HFFc6 (cell line): ENCODE measurements around the gene GFI1. TPM values are rescaled to one million over a fixed set of nuclear protein-coding genes. Genes with fewer than 3 reads are reported as not detected.

ENCODE experiments used
- DNase-seq: peaks from one replicate; pipeline ENCODE4 v3.0.0-alpha.2; 2018
- H3K27ac Mint-ChIP-seq: 2 replicates; pipeline ENCODE4 v1.8.0; 2020; ENCODE audit warnings: mild to moderate bottlenecking, mixed read lengths
- H3K27me3 Mint-ChIP-seq: 2 replicates; pipeline ENCODE4 v1.8.0; 2021; ENCODE audit warnings: mild to moderate bottlenecking, moderate library complexity, mixed read lengths; ENCODE audit not compliant: insufficient read depth
- H3K36me3 Mint-ChIP-seq: 2 replicates; pipeline ENCODE4 v1.8.0; 2021; ENCODE audit warnings: low read depth, mixed read lengths
- H3K4me1 Mint-ChIP-seq: 2 replicates; pipeline ENCODE4 v1.8.0; 2020; ENCODE audit warnings: low read depth, mixed read lengths
- H3K4me3 Mint-ChIP-seq: 2 replicates; pipeline ENCODE4 v1.8.0; 2020; ENCODE audit warnings: mild to moderate bottlenecking, moderate library complexity, mixed read lengths
- H3K9me3 Mint-ChIP-seq: 2 replicates; pipeline ENCODE4 v1.8.0; 2020; ENCODE audit warnings: mild to moderate bottlenecking, mixed read lengths
- total RNA-seq, 6 experiments: library from RNA; stranded (reverse); fragmentation: NEBNext Ultra II Directional; extraction: Animal tissue kit (Norgen Biotek cat#: 25700); gene quantifications; 2 replicates in 1 of 6; 3 replicates in 5 of 6; pipeline ENCODE4 v1.2.3, GENCODE V29; 2021
- TF ChIP-seq, protein P1 (sequence below): fragments of 200-600 bp; sonication (generic); IDR thresholded peaks from 2 replicates; pipeline ENCODE4 v1.5.0; 2021; ENCODE audit warnings: antibody characterized with exemption, mild to moderate bottlenecking

The GFI1 gene
- total RNA-seq, 6 experiments from 2014 or later = 0.05 to 0.28 (median 0.07) TPM; not detected in 1

GRCh38 chr1:92516574-92516973, 29.8 kb upstream of the GFI1 start:
- H3K4me1 Mint-ChIP-seq = 0 out of 2 replicates have a peak, but pooled peaks cover 4% of the 10 kb centered on the region
- DNase-seq = no peak
- H3K4me3 Mint-ChIP-seq = no peak overlapping the region
- peaks cover 5% of the 10 kb centered on the region; the same call in 1 of the 2 replicates for H3K36me3 Mint-ChIP-seq
- H3K9me3 Mint-ChIP-seq = no peaks in the 10 kb centered on the region
- TF ChIP-seq, protein P1, sequence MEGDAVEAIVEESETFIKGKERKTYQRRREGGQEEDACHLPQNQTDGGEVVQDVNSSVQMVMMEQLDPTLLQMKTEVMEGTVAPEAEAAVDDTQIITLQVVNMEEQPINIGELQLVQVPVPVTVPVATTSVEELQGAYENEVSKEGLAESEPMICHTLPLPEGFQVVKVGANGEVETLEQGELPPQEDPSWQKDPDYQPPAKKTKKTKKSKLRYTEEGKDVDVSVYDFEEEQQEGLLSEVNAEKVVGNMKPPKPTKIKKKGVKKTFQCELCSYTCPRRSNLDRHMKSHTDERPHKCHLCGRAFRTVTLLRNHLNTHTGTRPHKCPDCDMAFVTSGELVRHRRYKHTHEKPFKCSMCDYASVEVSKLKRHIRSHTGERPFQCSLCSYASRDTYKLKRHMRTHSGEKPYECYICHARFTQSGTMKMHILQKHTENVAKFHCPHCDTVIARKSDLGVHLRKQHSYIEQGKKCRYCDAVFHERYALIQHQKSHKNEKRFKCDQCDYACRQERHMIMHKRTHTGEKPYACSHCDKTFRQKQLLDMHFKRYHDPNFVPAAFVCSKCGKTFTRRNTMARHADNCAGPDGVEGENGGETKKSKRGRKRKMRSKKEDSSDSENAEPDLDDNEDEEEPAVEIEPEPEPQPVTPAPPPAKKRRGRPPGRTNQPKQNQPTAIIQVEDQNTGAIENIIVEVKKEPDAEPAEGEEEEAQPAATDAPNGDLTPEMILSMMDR = no peak
- no peak overlapping the region for H3K27ac Mint-ChIP-seq
- no peaks in the 10 kb centered on the region; the same call in 1 of the 2 replicates for H3K27me3 Mint-ChIP-seq

DNA sequence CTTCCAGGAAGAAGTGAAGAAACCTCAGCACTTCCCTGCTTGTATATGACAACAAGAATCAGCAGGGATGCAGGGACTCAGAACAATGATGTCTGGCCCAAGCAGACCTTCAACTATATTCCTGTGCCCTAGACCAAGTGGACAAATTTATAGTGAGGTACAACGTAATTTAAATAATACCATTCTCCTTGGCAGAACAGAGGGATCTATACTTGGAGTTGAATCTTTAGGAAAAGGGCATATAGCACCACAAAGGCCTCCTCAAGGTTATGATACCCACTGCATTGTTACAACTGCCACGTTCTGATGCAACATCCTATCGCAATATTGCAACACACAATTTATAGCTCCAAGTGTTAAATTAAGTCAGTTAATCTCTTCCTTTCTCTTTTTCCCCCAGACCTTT, 29.1 kb upstream of the GFI1 start:
- 0 out of 2 replicates have a peak, but pooled peaks cover 4% of the 10 kb centered on the region for H3K4me1 Mint-ChIP-seq
- no peak overlapping the region for H3K27ac Mint-ChIP-seq
- H3K9me3 Mint-ChIP-seq = no peaks in the 10 kb centered on the region
- H3K4me3 Mint-ChIP-seq = no peak overlapping the region
- TF ChIP-seq, protein P1 = no peak
- peaks cover 5% of the 10 kb centered on the region; the same call in 1 of the 2 replicates for H3K36me3 Mint-ChIP-seq
- H3K27me3 Mint-ChIP-seq = no peaks in the 10 kb centered on the region; the same call in 1 of the 2 replicates
- no peak for DNase-seq

DNA sequence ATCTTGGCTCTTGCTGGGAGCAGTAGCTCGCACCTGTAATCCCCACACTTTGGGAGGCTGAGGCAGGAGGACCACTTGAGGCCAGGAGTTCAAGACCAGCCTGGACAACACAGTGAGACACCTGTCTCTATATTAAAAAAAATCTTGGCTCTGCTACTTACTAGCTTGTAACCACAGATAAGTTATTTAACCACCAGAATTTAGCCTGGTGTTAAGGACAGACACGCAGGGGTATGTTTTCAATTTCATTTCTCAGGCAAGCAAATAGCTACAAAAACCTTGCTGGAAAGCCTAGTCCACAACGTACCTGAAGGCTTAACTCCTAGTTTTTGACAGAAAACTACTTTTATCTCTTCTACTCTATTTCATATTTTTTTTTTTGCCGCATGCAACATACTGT, 24.8 kb upstream of the GFI1 start:
- no peak for DNase-seq
- H3K9me3 Mint-ChIP-seq = no peaks in the 10 kb centered on the region
- TF ChIP-seq, protein P1 = no peak
- 0 out of 2 replicates have a peak, but pooled peaks cover 4% of the 10 kb centered on the region for H3K4me1 Mint-ChIP-seq
- no peak overlapping the region for H3K27ac Mint-ChIP-seq
- no peaks in the 10 kb centered on the region; the same call in 1 of the 2 replicates for H3K27me3 Mint-ChIP-seq
- H3K36me3 Mint-ChIP-seq = peaks cover 5% of the 10 kb centered on the region; the same call in 1 of the 2 replicates
- H3K4me3 Mint-ChIP-seq = no peak overlapping the region

- Mint-ChIP-seq H3K4me1 (peaks cover 14% of the 10 kb centered on the region), H3K36me3 (peaks cover 5% of the 10 kb centered on the region; the same call in 1 of the 2 replicates), H3K4me3 (no peak overlapping the region), H3K27ac (no peak overlapping the region), H3K9me3 (no peaks in the 10 kb centered on the region), H3K27me3 (no peaks in the 10 kb centered on the region)
- DNase-seq = no peak
- TF ChIP-seq, protein P1 = no peak
Observed at GRCh38 chr1:92509619-92510018, 22.9 kb upstream of the GFI1 start.

- Mint-ChIP-seq H3K27me3 (no peaks in the 10 kb centered on the region), H3K27ac (no peak overlapping the region), H3K9me3 (no peaks in the 10 kb centered on the region), H3K36me3 (no peaks in the 10 kb centered on the region), H3K4me3 (no peak overlapping the region), H3K4me1 (peaks cover 31% of the 10 kb centered on the region)
- DNase-seq = peak; percentile 22
- TF ChIP-seq, protein P1 = no peak
Observed at GRCh38 chr1:92505015-92505692, 18.4 kb upstream of the GFI1 start.
